Left cardiac atrium (tissue), 4 donors: ENCODE results near the gene PRDM15. TPM values are rescaled to one million over a fixed set of nuclear protein-coding genes. Genes with fewer than 3 reads are reported as not detected.

Experiments used
- ATAC-seq, 2 donors: fragments of 200-7000 bp; cut with Tn5 transposase; one replicate each; pipeline ENCODE4 v1.9.1; 2020; ENCODE audit warnings: mild to moderate bottlenecking in 2 of 2, moderate library complexity in 2 of 2
- DNase-seq: peaks from one replicate; pipeline ENCODE4 v3.0.0-alpha.2; 2020
- intact Hi-C, 2 donors: fragments of 100-400 bp; cut with DNase I; formaldehyde crosslinking; loops; one replicate each; pipeline versions ENCODE4 v1.14.1 to v1.15.1; 2022 to 2023
- total RNA-seq, 2 donors: library from RNA; stranded (reverse); fragmentation: NEBNext Ultra II Directional; extraction: Animal tissue kit (Norgen Biotek cat#: 25700); gene quantifications; one replicate each; pipeline ENCODE4 v1.2.1, GENCODE V29; 2021
- donor health status: DM: no; HTN: yes; CAD: no.
- donor health status: DM: no; HTN: yes; CAD: no; lungs with severe emphysema.
- donor health status: DM: yes; HTN: yes; CAD: no.
- donor health status: Dilated cardiomyopathy.

The PRDM15 gene
- total RNA-seq, 2 donors from 2014 or later: 6.5 TPM

DNA sequence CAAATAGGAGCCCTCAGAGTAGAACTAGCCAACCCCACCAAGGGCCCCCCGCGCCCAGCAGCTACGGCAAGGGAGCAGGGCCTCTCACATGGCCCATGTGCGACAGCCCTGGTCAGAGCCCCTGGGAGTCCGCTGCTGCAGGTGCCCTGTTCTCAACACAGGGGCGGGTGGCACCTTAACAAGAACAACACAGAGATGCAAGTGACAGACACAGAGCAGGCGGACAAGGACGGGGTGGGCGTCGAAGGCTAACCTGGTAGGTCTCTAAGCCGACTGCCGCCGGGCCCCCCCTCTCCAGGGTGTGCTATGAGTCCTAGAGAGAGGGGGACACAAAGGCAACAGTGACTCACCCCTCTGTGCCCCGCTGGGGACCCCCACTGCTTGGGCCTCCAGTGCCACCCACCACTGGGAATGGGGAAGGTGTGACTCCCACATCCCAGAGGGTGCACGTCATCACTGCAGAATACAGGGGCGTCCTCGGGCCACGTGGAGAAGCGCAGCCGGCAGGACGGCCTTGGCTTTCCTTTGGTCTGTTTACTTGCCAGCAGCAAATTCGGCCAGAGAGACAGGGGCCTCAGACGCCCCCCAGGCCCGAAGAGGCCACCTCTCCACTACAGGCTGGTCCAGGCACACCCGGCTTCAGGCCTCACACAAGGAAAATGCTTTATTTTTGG, 44.8 kb downstream of the PRDM15 start:
- ATAC-seq (no peak), DNase-seq (no peak)
- intact Hi-C loops: no loop called here

DNA sequence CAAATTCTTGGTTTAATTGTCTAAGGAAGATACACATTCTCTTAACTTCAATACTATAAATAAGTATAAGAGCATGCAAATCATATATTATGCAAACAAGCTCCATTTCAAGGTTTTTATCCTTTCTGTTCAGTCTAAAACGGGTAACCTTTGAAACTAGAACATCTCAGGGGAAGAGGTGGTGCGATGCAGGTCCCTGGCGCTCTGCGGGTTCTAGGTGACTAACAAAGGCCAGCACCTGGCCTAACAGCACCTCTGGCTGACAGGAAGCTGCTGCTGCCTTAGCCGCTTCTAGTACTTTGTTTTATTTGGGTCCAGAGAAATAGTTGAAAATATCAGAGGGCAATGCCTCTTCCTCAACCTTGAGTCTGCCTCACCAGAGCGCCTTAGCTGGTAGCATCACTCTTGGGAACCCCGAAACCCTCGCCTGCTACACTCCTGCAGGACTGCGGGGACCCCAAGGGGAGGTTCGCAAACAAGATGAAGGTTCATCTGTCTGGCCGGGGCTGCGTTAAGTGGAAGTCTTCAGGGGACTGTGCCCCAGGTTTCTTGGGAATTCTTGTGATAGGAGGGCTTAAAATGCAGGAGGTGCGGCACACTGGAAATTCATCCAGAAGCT, 45.5 kb downstream of the PRDM15 start:
- no peak for ATAC-seq
- DNase-seq: no peak
- intact Hi-C loops: no loop called here

DNA sequence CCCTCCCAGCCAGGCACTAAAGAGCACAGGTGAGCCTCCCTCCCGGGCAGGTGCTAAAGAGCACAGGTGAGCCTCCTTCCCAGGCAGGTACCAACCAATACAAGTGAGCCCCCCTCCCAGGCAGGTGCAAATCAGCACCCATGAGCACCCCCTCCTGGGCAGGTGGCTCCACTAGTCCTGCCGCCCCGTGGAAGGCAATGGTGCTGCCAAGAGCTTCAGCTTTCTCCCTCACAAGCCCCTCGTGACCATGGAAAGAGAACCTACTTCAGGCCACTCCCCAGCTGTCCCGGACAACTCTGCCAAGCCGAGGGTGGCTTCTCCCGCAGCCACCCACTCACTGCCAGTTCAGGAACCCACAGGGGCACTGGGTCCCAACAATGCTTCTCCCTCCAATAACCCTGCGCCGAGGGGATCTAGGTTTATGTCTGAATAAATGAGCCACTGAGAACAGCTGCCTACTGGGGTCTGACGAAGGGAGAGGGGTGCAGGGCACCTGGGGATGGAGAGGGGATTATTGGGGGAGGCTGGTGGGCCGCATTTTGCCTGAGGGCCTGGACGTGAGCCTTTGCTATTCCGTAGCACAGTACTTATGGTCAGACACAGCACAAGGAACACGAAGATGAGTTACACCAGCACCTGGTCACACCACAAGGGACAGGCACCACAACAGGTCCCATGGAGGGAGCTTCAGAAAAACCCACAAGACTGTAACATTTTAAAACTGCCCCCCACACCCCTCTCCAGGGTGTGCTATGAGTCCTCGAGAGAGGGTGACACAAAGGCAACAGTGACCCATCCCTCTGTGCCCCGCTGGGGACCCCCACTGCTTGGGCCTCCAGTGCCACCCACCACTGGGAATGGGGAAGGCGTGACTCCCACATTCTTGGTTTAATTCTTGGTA, 46.3 kb downstream of the PRDM15 start:
- intact Hi-C loops: no loop called here
- DNase-seq (no peak), ATAC-seq (no peak)

DNA sequence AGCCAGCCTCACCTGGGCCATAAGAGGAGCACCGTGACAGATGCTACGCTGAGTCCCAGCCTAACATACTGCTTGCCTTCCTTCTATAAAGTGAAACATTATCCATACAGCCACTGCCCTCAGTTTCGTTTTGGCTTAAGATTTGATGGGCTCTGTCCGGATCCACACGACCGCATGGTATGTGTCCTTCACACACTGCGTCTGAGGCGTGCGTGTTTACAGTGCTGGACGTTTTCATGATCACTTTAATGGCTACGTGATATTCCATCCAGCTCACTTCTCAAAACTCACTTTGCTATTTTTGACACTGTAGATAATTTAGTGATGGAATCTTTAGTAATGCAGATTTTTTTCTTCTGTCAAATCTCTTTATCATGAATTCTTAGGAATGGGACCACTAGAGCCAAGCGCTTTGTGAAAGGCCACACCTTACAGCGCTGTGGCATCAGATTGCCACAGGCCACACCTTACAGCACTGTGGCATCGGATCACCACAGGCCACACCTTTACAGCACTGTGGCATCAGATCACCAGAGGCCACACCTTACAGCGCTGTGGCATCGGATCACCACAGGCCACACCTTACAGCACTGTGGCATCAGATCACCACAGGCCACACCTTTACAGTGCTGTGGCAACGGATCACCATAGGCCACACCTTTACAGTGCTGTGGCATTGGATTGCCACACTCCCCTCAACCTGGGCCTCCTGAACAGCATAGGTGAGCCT, 47.1 kb downstream of the PRDM15 start:
- DNase-seq: no peak
- intact Hi-C loops: no loop called here
- ATAC-seq: no peak

DNA sequence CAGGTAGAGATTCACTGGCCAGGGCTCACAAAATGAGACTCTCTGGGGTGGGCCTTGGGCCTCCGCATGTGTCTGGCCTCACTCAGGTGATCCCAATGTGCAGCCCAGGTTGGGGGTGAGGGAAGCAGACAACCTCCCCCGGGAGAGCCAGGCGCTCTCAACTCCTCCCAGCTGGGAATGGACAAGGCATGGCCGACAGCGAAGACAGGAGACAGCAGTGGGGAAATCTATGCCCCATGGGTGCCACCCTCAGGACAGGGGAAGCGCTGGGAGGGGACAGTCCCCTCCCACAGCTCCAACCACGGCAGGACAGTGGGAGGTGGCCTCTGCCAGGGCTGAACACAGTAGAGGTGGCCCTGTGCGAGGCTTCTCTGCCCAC, 47.7 kb downstream of the PRDM15 start:
- intact Hi-C loops: no loop called here
- ATAC-seq (no peak), DNase-seq (no peak)

DNA sequence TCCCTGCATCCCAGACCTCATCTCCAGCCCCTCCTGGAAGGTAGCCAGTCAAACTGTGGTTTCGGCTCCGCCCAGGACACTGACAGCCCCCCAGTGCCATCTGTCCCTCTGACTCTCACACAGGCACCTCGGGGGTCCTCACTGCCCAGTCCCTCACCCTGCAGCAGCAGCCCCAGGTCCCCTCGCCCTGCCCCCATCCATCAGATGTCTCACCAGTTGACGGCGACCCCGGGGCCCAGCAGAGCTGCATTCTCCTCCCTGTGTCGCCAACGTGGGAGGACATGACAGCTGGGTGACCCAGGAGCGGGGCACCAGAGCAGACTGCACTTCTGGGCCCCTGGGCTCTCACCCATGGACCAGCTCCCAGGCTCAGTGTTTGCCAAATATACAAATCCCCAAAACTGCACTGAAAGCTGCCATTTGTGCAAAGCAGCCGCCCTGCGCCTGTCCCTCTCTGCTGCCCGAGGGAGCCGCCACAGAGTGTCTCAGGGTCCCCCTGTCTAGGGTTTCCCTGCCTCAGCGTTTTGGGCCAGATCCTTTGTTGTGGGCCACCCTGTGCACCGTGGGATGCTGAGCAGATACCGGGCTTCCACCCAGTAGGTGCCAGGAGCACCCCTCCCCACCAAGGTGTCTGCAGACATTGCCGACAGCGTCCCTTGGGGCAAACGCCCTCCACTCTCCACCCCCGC, 48.2 kb downstream of the PRDM15 start:
- intact Hi-C loops: no loop called here
- DNase-seq: no peak
- ATAC-seq: no peak

DNA sequence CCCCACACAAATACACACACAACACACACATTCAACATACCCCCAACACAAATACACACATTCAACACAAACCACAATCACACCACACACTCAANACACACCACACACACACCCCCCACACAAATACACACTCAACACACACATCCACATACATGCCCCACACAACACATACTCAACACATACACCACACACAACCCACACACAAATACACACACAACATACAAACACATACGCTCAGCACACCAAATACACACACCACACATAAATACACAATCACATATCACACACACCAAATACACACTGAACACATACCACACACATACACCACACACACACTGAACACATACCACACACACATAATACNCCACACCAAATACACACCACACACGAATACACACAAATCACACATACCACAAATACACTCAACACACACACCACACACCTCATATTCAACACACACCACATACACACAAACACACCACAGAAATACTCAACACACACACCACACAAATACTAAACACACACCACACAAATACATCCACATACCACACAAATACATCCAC, 48.9 kb downstream of the PRDM15 start:
- no peak for ATAC-seq
- intact Hi-C loops: no loop called here
- DNase-seq: no peak

DNA sequence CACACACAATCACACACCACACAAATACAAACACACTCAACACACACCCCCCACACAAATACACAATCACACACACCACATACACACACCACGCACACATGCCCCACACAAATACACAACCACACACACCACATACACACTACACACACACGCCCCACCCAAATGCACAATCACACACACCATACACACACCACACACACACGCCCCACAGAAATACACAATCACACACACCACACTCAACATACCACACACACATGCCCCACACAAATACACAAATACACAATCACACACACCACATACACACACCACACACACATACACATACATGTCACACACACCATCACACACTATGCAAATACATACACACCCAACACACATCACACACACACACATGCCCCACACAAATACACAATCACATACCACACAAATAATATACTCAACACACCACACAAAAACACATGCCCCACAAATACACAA, 50.2 kb downstream of the PRDM15 start:
- intact Hi-C loops: no loop called here
- no peak for ATAC-seq
- no peak for DNase-seq

DNA sequence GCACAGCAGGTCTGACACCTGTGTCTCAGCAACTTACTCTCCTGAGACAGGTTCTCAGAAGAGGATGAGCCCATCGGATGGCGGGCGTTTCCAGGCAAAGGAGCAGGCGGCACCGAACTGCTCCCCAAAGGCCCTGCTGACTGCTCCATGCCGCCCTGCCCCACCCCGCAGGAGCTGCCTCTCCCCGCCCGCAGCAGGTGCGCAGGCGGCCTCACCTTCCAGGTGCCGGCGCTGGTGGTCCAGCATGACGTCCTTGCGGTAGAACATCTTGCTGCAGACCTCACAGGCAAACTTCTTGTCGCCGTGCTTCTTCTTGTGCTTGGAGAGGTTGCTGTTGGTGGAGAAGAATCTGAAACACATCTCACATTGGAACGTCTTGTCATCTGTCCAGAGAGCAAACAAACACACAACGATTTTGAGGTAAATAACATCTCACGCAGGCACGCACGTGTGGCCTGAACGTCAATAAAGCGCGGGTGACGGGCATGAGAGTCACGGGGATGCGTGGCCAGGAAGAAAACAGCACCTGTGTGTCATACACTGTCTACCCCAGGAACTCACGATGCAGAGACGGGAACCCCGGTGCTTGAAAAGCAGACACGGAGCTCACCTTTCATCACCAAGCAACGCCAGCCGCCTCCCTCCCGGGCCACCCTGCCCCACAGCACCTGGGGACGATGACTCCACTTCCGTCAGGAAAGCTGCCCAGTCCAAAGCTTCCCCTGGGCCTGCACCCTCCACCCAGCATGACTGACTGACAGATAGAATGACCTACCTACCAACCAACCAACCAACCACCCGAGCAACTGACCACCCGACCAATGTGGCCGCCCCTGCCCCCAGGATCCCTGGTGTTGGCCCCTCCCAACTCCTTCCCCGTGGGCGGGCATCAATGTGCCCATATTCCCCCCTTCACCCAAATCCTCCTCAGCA, 50.9 kb downstream of the PRDM15 start:
- ATAC-seq (no peak), DNase-seq (no peak)
- intact Hi-C loops: no loop called here

DNA sequence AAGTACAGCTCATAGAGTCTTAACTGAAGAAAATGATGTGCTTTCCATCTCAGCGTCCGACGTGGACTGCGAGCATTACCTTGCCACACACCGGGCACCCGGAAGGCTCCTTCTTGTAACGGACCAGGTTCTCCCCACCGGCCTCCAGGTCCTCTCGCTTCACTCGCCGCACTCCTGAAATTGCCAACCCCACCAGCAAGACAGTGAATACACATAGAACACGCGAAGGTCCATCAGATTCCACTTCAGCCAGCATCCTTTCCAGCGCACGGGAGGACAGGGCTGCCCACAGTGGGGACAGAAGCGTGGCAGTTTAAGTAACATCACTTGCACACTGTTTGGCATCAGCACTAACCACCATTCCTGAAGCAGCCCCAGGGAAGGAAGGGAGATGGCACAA, 53.3 kb downstream of the PRDM15 start:
- intact Hi-C loops: no loop called here
- no peak for ATAC-seq
- DNase-seq: no peak

DNA sequence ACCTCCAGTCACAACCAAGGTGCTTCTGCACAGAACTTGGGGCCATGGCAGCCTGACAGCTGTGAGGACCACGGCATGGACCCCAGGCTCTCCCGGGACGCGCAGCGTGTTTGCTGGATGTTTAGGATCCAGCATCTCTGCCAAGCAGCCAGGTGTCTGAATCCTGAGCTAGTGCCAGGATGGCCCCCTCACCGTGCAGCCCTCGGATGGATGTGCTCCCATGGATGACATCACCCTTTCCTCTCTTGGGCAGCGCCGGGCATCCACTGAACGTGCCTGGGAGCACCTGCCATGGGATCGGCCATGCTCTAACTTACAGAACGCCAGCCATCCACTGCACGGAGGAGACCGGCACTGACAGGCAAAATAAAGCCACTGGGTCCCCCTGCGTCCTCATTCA, 53.9 kb downstream of the PRDM15 start:
- DNase-seq (no peak), ATAC-seq (no peak)
- intact Hi-C loops: no loop called here

DNA sequence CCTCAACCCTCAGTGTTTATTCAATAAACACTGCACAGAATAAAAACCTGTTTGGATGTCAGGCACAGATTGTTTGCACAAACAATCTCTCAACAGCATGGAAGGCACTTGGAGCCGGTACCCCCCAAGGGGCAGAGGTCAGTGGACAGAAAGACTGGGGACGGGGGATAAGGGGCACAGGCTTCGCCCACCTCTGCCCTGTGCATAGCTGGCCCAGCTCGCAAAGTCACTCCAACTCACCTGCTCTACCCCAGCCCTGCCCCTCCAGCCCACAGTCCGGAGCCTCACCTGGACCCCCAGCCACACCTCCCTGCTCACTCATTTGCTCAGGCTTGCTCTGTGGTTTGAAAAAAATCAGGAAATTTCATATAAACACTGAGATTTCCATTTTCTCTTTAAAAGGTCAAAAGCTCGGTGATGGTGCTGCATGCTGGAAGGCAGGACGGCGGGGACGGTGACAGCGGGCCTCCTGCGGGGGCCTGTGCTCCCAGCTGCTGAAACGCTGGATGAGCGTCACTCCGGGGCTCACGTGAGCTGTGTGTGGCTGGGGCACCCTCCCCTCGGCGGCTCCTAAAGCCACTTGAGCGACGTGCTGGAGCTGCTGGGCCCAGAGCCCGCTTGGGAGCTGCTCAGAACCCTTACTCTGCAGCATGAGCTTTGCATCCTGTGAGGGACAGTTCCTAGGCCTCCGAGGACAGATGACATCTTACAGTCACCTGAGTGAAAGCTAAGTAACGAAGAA, 54.5 kb downstream of the PRDM15 start:
- intact Hi-C loops: no loop called here
- no peak for DNase-seq
- ATAC-seq: no peak

DNA sequence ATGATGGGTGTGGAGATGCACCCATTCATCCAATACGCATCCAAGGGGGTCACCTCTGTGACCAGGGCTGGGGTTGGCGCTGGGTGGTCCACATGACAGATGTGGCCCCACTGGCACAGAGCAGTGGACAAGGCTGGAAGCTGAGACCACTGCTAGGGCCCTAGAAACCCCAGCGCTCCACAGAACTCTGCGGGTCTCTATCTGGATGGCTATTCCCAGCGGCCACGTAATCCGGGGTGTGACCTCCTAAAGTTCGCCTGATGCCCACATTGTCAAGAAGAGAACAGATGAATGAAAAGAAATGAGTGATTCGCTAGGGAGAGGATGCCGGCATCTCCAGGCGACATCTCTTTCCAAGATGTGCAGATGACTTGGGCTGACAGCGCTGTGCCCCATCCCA, 55.2 kb downstream of the PRDM15 start:
- intact Hi-C loops: no loop called here
- ATAC-seq (no peak), DNase-seq (no peak)

DNA sequence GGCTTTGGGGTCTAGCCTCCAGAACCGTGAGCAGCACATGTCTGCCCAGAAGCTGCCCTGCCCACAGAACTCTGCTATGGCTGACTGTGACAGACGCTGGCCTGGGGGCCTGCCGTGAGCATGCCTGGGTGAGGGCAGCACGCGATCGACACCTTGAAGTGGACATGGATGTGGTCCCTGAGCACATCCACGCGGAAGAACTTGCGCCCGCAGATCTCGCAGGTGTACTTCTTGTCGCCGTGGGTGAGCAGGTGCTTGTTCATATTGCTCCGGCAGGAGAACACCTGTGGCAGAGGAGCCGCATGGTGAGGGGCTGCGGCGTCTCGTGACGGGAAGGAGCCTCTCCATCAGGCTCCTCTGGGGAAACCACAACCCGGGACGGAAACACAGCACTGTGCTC, 56.0 kb downstream of the PRDM15 start:
- intact Hi-C loops: no loop called here
- ATAC-seq (no peak), DNase-seq (no peak)

DNA sequence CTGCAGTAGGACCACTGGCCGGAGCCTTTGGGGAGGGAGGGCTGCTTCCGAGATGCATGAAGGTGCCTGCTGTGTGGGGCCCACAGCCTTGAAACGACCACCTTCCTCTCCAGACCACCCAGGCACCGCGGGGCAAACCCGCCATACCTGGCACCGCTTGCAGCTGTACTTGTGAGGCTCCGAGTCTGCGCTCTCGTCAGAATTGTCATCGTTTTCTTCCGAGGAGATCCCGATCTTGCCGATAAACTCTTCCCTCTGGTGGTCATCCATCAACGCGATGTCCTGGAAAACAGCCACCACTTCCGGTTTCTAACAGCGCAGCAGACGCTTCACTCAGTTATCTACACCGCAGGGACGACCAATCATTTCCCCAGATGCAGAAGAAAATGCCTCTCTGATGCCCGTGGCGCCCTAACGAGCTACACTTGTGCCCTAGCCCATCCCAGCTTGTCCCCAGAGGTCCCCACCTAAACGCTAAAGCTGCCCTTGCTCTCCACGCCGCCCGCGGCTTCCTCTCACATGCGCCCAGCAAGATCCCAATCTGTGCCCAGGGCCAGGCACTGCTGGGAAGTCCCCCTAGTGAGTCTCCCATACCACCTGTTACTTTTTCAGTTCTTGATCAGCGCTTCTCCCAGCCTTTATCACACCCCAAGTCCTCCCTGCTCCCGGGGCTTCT, 57.2 kb downstream of the PRDM15 start:
- DNase-seq (no peak), ATAC-seq (no peak)
- intact Hi-C loops: no loop called here

DNA sequence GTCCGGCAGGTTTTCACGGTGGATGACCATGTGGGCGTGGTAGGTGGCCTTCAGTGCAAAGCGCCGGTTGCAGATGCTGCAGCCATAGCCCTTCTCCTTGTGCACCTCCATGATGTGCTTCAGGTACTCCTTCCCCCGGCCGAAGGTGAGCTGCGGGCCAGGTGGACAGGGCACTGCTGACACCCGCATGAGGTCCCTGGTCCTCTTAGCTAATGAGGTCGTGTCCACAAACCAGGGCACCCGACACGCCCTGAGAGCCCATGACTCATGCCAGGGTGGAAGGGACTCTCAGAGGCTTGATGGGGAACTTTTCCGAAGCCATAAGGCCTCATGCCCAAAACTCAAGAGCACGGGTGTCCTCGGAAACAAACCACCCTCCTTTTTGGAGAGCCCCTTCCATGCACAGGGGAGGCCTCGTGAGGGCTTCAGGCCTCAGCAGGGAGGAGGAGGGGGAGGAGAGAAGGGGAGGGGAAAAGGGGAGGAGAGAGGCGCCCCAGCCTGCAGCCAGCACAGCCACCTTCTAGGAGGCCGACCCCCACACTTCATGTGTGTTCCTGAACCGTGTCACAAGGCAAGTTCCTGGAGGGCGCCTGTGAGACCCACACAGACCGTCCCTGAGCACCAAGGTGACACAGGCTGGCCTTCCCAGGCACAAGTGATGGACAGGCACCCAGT, 57.9 kb downstream of the PRDM15 start:
- ATAC-seq: no peak
- DNase-seq: no peak
- intact Hi-C loops: no loop called here
